ENCODE measurements around the gene S100A1.
A peak's percentile ranks its signal among the peaks of the same experiment; 100 is the strongest.
"Not testable (repeated sequence)": the region's sequence is repeated elsewhere in the genome, so short reads cannot be mapped to it uniquely, and the experiment has no call there.

The S100A1 gene

GRCh38 chr1:153658400-153659174 lies 30.4 kb downstream of the S100A1 start, which contains the start of gene SNAPIN:
Gene SNAPIN (plus strand): TSS chr1:153658703. CDS start chr1:153658744, 41 bp downstream.
- peak; percentile 94 for DNase-seq (ENCODE audit: low spot score)

DNA sequence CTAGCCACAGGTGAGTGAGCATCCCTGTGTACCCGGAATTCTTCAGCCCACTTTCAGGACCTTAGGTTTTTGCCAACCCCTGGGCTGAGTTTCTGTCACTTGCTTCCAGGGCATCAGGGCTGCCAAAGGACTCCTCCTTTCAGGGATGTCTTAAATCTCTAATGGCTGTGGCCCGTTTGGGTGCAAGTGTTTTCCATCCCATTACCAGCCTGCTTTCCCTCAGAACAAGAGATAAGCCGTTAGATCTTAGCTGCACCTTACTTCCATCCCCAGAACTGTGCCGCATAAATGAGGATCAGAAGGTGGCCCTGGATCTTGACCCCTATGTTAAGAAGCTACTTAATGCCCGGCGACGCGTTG lies 30.9 kb downstream of the S100A1 start:
- DNase-seq (ENCODE audit: low spot score) = no peak

- DNase-seq (ENCODE audit: low spot score) = no peak
Measured at GRCh38 chr1:153659656-153660055, 31.4 kb downstream of the S100A1 start.

DNA sequence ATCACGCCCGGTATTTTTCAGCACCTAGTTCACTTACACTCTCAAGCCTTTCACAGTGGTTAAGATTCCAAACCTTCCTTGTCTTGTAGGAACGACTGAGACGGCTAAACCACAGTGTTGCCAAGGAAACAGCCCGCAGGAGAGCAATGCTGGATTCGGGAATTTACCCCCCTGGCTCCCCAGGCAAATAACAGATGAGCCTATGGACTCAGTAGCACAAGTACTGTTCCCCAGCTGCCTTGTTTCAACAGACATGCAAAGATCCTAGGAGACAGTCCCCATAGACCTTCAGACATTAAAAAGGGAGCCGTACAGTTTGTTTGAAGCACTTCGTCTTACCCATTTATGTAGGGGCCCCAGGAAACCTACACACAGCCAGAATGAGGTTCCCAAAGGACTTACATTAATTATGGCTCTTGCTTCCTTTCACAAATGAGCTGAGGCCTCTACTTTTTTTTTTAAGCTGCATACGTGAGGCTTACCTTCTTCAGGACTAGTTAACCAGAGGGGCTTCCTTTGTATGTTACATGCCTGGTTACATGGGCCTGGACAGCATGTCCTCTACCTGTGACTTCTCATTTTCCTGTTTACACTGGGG lies 33.0 kb downstream of the S100A1 start:
- DNase-seq (ENCODE audit: low spot score) = peak; percentile 50

GRCh38 chr1:153662269-153662668 lies 34.0 kb downstream of the S100A1 start:
- no peak for DNase-seq (ENCODE audit: low spot score)

- DNase-seq (ENCODE audit: low spot score) = no peak
Measured at GRCh38 chr1:153663211-153663610, 35.0 kb downstream of the S100A1 start.

DNA sequence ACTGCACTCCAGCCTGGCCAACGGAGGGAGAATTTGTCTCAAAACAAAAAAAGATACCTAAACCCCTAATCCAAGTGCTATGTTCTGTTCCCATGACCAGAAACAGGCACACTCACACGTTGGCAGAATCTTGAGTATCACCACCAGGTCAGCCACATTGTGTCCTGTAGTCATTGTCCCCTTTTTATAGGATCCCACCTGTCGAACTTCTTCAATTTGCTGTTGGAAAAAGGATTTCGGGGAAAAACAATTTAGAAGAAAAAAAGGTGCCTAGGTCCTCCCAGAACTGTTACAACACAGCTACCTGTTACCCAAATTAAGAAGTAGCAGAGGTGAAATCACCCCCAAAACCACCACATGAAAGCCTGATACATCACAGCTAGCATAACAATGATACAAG lies 39.2 kb downstream of the S100A1 start:
- DNase-seq (ENCODE audit: low spot score) = no peak

- not testable (repeated sequence) for DNase-seq (ENCODE audit: low spot score)
Measured at GRCh38 chr1:153668672-153669071, 40.4 kb downstream of the S100A1 start.

- no peak for DNase-seq (ENCODE audit: low spot score)
Measured at GRCh38 chr1:153669606-153670005, 41.4 kb downstream of the S100A1 start.

- no peak for DNase-seq (ENCODE audit: low spot score)
Measured at GRCh38 chr1:153670257-153670858, 42.1 kb downstream of the S100A1 start.

GRCh38 chr1:153670859-153671627 lies 42.8 kb downstream of the S100A1 start, which contains the start of gene ILF2:
Gene ILF2 (minus strand): TSS chr1:153670993. CDS start chr1:153670922, 71 bp downstream.
- peak; percentile 100 for DNase-seq (ENCODE audit: low spot score)

- DNase-seq (ENCODE audit: low spot score) = not testable (repeated sequence)
Measured at GRCh38 chr1:153671628-153672353, 43.6 kb downstream of the S100A1 start.

DNA sequence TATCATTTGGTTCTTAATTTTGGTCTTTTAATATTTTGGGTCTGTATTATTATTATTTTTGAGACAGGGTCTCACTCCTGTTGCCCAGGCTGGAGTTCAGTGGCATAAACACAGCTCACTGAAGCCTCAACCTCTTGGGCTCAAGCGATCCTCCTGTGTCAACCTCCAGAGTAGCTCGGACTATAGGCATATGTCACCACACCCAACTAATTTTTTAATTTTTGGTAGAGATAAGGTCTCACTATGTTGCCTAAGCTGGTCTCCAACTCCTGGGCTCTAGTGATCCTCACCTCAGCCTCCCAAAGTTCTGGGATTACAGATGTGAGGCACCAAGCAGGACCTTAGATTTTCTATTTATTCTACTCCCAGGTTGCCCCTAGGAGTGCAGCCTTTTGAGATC lies 45.3 kb downstream of the S100A1 start:
- no peak for DNase-seq (ENCODE audit: low spot score)

GRCh38 chr1:153677718-153678518 lies 49.7 kb downstream of the S100A1 start:
- peak; percentile 73 for DNase-seq (ENCODE audit: low spot score)

GRCh38 chr1:153678519-153679336 lies 50.5 kb downstream of the S100A1 start, which contains the start of gene NPR1:
Gene NPR1 (plus strand): TSS chr1:153678688. CDS start chr1:153679109, 421 bp downstream.
- DNase-seq (ENCODE audit: low spot score) = no peak

DNA sequence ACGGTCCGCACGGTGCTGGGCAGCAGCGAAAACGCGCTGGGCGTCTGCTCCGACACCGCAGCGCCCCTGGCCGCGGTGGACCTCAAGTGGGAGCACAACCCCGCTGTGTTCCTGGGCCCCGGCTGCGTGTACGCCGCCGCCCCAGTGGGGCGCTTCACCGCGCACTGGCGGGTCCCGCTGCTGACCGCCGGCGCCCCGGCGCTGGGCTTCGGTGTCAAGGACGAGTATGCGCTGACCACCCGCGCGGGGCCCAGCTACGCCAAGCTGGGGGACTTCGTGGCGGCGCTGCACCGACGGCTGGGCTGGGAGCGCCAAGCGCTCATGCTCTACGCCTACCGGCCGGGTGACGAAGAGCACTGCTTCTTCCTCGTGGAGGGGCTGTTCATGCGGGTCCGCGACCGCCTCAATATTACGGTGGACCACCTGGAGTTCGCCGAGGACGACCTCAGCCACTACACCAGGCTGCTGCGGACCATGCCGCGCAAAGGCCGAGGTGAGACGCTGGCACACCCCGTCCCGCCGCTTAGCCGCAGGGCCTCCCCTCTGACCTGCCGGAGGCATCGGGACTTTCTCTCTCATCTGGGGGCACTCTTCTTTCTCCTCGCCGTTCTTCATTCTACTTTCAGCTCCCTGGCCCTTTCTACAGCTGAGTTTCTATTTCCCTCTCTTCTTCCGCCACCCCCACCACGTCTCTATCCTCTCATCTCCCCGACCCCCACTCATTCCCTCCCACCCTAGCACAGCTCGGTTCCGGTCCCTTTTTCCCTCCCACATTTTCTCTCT lies 51.3 kb downstream of the S100A1 start:
- no peak for DNase-seq (ENCODE audit: low spot score)

DNA sequence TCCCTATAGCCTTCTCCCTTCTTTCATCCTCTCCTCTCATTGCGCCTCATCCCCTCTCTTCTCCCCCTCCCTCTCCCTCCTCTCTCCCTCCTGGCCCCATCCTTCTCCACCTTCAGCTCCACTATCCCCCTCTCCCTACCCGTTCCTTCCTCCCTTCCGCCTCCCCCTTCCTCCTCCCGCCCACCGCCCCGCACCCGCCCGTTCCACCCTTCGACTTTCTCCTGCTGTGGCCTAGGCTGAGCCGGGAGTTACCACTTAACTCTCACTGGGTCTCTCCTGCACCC lies 51.8 kb downstream of the S100A1 start:
- no peak for DNase-seq (ENCODE audit: low spot score)
